Stomach (tissue), 9 donors: ENCODE data around the gene TMEM198. TPM values are rescaled to one million over a fixed set of nuclear protein-coding genes. Genes with fewer than 3 reads are reported as not detected.

ENCODE experiments used
- DNase-seq, 2 donors: peaks; one replicate each; pipeline versions ENCODE4 v3.0.0 to v3.0.0-alpha.2; 2013 to 2019
- H3K27ac ChIP-seq, 5 donors: fragments of 200-600 bp in 4 of 5; sonication (generic) in 4 of 5; one replicate each; pipeline ENCODE4 v1.5.1; 2013 to 2019; ENCODE audit warnings: mild to moderate bottlenecking in 1 of 5, moderate library complexity in 1 of 5
- H3K27me3 ChIP-seq, 3 donors: fragments of 200-600 bp; sonication (generic); one replicate each; pipeline ENCODE4 v1.5.1; 2017 to 2019; ENCODE audit warnings: mixed run types in 1 of 3
- H3K36me3 ChIP-seq, 4 donors: fragments of 200-600 bp; sonication (generic); 1 replicate in 3 of 4; 2 replicates in 1 of 4; pipeline ENCODE4 v1.5.1; 2016 to 2019
- H3K4me1 ChIP-seq, 4 donors: fragments of 200-600 bp; sonication (generic); one replicate each; pipeline ENCODE4 v1.5.1; 2016 to 2019
- H3K4me3 ChIP-seq, 4 donors: fragments of 200-600 bp; sonication (generic) in 3 of 4; one replicate each; pipeline ENCODE4 v1.5.1; 2016 to 2019; ENCODE audit warnings: mild to moderate bottlenecking in 1 of 4
- H3K9me3 ChIP-seq, 4 donors: fragments of 200-600 bp; sonication (generic); one replicate each; pipeline ENCODE4 v1.5.1; 2016 to 2019
- EP300 ChIP-seq: sonication (generic); formaldehyde crosslinking; IDR thresholded peaks from one replicate; pipeline ENCODE4 v1.6.1; 2017; ENCODE audit warnings: antibody characterized with exemption
- POLR2A ChIP-seq, 4 donors: fragments of 450-650 bp; IDR thresholded peaks; one replicate each; pipeline ENCODE4 v1.6.1; 2016; ENCODE audit warnings: antibody characterized with exemption in 4 of 4, control low read depth in 2 of 4, mild to moderate bottlenecking in 1 of 4, moderate library complexity in 1 of 4
- POLR2AphosphoS5 ChIP-seq, 3 donors: sonication (generic); formaldehyde crosslinking; IDR thresholded peaks; one replicate each; pipeline ENCODE4 v1.6.1; 2016; ENCODE audit warnings: antibody characterized with exemption in 3 of 3
- WGBS, 5 donors: extraction: QIAGEN DNeasy Blood & Tissue Kit in 3 of 5; methylation state at CpG; one replicate each; pipeline versions ENCODE4 v1.1.5 to v1.1.7; 2013 to 2018; 5-methylcytosine and 5-hydroxymethylcytosine counted together
- intact Hi-C: fragments of 100-400 bp; cut with DNase I; formaldehyde crosslinking; loops from one replicate; pipeline ENCODE4 v1.15.1; 2023; ENCODE audit warnings: low total_unique reads
- polyA plus RNA-seq, 3 donors: library from polyadenylated mRNA; stranded (reverse); fragments of 200-250 nt; gene quantifications; one replicate each; pipeline ENCODE4 v1.2.3, GENCODE V29; 2013
- total RNA-seq, 5 donors: library from RNA; depleted of rRNA; stranded (reverse); fragments of >200 nt; gene quantifications; one replicate each; pipeline versions ENCODE4 v1.1.0 to v1.2.3, GENCODE V29; 2014 to 2016
- TF ChIP-seq, protein P1 (sequence below), 7 experiments: fragments of 450-650 bp in 4 of 7; fragments of 200-600 bp in 3 of 7; sonication (generic) in 3 of 7; IDR thresholded peaks; one replicate each; pipeline ENCODE4 v1.5.1; 2016 to 2019; ENCODE audit warnings: antibody characterized with exemption in 7 of 7, control low read depth in 2 of 7, mild to moderate bottlenecking in 1 of 7
- donor health status: healthy with polysubstance abuse.
- donor health status: Bipolar disorder and iron deficiency.
- donor health status: healthy.

The TMEM198 gene
- total and polyA plus RNA-seq, 8 donors = 0.92 to 7.5 (median 2.4) TPM; not detected in 2

DNA sequence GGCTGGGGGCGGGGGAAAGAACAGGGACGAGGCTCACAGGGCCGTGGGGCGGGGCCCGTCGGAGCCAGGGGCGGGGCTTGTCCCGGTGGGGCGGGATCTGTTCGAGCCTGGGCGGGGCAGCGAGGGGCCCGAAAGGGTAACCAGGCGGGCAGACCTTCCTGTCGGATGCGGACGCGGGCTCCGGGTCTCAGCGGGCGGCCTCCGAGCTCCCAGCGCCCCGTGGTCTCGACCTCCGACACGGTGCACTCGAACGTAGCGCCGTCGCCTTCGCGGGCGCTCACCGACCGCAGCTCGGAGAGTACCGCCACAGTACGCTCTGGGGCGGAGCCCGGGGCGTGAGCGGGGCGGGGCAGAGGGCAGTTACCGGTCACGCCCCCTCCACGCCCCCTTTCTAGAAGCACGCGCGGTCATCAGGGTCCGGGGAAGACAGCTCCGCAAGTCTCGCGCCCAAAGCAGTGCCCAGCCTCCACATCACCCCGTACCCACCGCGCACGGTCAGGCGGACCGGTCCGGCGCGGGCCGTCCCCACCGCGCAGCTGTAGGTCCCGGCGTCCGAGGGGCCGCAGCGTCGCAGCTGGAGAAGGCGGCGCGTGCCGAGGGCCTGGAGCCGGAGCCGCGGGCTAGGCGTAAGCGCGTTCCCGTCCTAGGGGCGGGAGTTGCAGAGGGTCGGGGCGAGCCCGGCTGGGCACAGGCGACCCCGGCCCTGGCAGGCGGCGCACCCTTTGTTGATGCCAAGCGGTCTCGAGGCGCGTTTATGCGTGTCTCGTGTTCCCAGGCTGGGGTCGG, 8.7 kb downstream of the TMEM198 start:
- 0 to 2% (median 1%) methylated on average over 20 to 99 of the region's 99 CpGs for WGBS, 5 donors
- Histone ChIP-seq H3K4me1 (peaks cover 15 to 28% (median 23%) of the 10 kb centered on the region in 4 donors), H3K4me3 (peak overlapping the region; percentile 58 to 62 (median 59)), H3K27me3 (peaks cover 0 to 43% (median 27%) of the 10 kb centered on the region in 3 donors), H3K36me3 (peaks cover 0 to 30% (median 5%) of the 10 kb centered on the region in 4 donors), H3K9me3 (no peaks in the 10 kb centered on the region), H3K27ac (peak overlapping the region; percentile 40 to 83 (median 65))
- DNase-seq = peak; percentile 89 to 95
- TF ChIP-seq, protein P1, sequence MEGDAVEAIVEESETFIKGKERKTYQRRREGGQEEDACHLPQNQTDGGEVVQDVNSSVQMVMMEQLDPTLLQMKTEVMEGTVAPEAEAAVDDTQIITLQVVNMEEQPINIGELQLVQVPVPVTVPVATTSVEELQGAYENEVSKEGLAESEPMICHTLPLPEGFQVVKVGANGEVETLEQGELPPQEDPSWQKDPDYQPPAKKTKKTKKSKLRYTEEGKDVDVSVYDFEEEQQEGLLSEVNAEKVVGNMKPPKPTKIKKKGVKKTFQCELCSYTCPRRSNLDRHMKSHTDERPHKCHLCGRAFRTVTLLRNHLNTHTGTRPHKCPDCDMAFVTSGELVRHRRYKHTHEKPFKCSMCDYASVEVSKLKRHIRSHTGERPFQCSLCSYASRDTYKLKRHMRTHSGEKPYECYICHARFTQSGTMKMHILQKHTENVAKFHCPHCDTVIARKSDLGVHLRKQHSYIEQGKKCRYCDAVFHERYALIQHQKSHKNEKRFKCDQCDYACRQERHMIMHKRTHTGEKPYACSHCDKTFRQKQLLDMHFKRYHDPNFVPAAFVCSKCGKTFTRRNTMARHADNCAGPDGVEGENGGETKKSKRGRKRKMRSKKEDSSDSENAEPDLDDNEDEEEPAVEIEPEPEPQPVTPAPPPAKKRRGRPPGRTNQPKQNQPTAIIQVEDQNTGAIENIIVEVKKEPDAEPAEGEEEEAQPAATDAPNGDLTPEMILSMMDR (IDR thresholded peaks at IDR 0.05) = no peak
- TF ChIP-seq POLR2AphosphoS5 (IDR thresholded peaks at IDR 0.05) (peak in 1 of 3 donors; percentile 68), POLR2A (IDR thresholded peaks at IDR 0.05) (no peak), EP300 (no peak)
- intact Hi-C loops = no loop called here

- TF ChIP-seq POLR2AphosphoS5 (IDR thresholded peaks at IDR 0.05) (no peak), POLR2A (IDR thresholded peaks at IDR 0.05) (no peak), EP300 (no peak)
- TF ChIP-seq, protein P1 (IDR thresholded peaks at IDR 0.05) = no peak
- 28 to 38% (median 30%) methylated on average over 5 to 7 of the region's 7 CpGs for WGBS, 5 donors
- Histone ChIP-seq H3K4me1 (peaks cover 15 to 28% (median 23%) of the 10 kb centered on the region in 4 donors), H3K4me3 (peak overlapping the region; percentile 58 to 62 (median 59)), H3K27me3 (peaks cover 0 to 42% (median 27%) of the 10 kb centered on the region in 3 donors), H3K36me3 (peaks cover 0 to 35% (median 5%) of the 10 kb centered on the region in 4 donors), H3K9me3 (no peaks in the 10 kb centered on the region), H3K27ac (peak overlapping the region in 1 of 5 donors; percentile 83)
- no peak for DNase-seq
- intact Hi-C loops = no loop called here
These were observed 9.3 kb downstream of the TMEM198 start for GRCh38 chr2:219553168-219553417.

DNA sequence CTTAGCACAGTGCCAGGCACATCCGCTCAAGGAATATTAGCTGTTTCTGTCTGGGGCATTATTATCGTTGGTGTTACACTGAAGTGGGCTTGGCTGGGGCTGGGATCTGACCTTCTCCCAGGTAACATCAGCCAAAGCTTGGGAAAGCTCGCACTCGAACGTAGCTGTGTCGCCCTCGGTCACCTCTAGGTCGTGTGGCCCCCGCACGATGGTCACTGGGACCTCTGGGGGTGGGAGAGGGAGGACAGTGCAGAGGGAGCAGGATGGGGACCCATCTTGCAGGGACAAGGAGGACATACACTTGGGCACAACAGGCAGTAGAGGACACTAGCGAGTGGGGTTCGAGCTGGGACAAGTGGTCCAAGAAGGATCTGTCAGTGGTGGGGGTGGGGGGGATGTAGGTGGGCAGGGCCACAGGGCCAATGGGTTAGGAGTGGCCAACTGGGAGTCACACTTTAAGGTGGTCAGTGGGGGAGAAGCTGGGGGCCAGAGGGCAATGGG, 9.7 kb downstream of the TMEM198 start:
- Histone ChIP-seq H3K4me1 (peaks cover 15 to 28% (median 23%) of the 10 kb centered on the region in 4 donors), H3K27ac (no peak overlapping the region), H3K36me3 (peaks cover 0 to 35% (median 5%) of the 10 kb centered on the region in 4 donors), H3K27me3 (peaks cover 0 to 42% (median 27%) of the 10 kb centered on the region in 3 donors), H3K9me3 (no peaks in the 10 kb centered on the region), H3K4me3 (no peak overlapping the region)
- intact Hi-C loops = no loop called here
- TF ChIP-seq EP300 (no peak), POLR2AphosphoS5 (IDR thresholded peaks at IDR 0.05) (no peak), POLR2A (IDR thresholded peaks at IDR 0.05) (no peak)
- TF ChIP-seq, protein P1 (IDR thresholded peaks at IDR 0.05) = no peak
- no peak for DNase-seq
- 72 to 84% (median 78%) methylated on average over 12 of the region's 12 CpGs for WGBS, 5 donors

GRCh38 chr2:219554350-219554749, 10.5 kb downstream of the TMEM198 start:
- 90 to 95% (median 94%) methylated on average over 5 to 15 of the region's 15 CpGs for WGBS, 5 donors
- intact Hi-C loops = no loop called here
- no peak for DNase-seq
- no peak overlapping the region for H3K4me3 ChIP-seq
- H3K27me3 ChIP-seq = peaks cover 0 to 42% (median 27%) of the 10 kb centered on the region in 3 donors
- no peak overlapping the region for H3K27ac ChIP-seq
- H3K36me3 ChIP-seq = peaks cover 0 to 29% (median 5%) of the 10 kb centered on the region in 4 donors
- peaks cover 15 to 28% (median 23%) of the 10 kb centered on the region in 4 donors for H3K4me1 ChIP-seq
- TF ChIP-seq POLR2A (IDR thresholded peaks at IDR 0.05) = no peak
- no peak for TF ChIP-seq EP300
- no peak for TF ChIP-seq POLR2AphosphoS5 (IDR thresholded peaks at IDR 0.05)
- TF ChIP-seq, protein P1 (IDR thresholded peaks at IDR 0.05) = no peak
- no peaks in the 10 kb centered on the region for H3K9me3 ChIP-seq
